AG08395 (cell line): Measurements from ENCODE around the gene FAM234A.
"Not testable (repeated sequence)": the region's sequence is repeated elsewhere in the genome, so short reads cannot be mapped to it uniquely, and the experiment has no call there.

Experiments
- DNase-seq: peaks from one replicate; pipeline ENCODE4 v3.0.0; 2012; ENCODE audit warnings: mixed read lengths, low spot score

Gene FAM234A

GRCh38 chr16:265711-266110 is 31.1 kb downstream of the FAM234A start:
- no peak for DNase-seq

GRCh38 chr16:266258-267164 is 31.9 kb downstream of the FAM234A start:
- DNase-seq: no peak

- DNase-seq: not testable (repeated sequence)
These were observed 32.9 kb downstream of the FAM234A start for GRCh38 chr16:267562-267961.

GRCh38 chr16:268141-269053 is 33.8 kb downstream of the FAM234A start:
- no peak for DNase-seq

GRCh38 chr16:269061-269796 is 34.6 kb downstream of the FAM234A start:
- DNase-seq: no peak

- DNase-seq: no peak
These were observed 36.0 kb downstream of the FAM234A start for GRCh38 chr16:270381-271255.

GRCh38 chr16:272633-273546 is 38.3 kb downstream of the FAM234A start:
- no peak for DNase-seq

- DNase-seq: no peak
These were observed 39.2 kb downstream of the FAM234A start for GRCh38 chr16:273547-274421.

- no peak for DNase-seq
These were observed 40.5 kb downstream of the FAM234A start for GRCh38 chr16:275041-275641.

GRCh38 chr16:275786-276232 is 41.2 kb downstream of the FAM234A start, which contains the start of gene RGS11:
Gene RGS11, minus strand, starts transcription at chr16:275944. Its CDS starts 33 bp downstream, at chr16:275911.
- peak; percentile 39 for DNase-seq

- DNase-seq: no peak
These were observed 41.9 kb downstream of the FAM234A start for GRCh38 chr16:276426-277077.

GRCh38 chr16:278863-279366 is 44.3 kb downstream of the FAM234A start:
- no peak for DNase-seq

GRCh38 chr16:279531-279930 is 44.9 kb downstream of the FAM234A start:
- DNase-seq: no peak

- DNase-seq: no peak
These were observed 45.4 kb downstream of the FAM234A start for GRCh38 chr16:280005-280460.

GRCh38 chr16:280552-280951 is 45.9 kb downstream of the FAM234A start, which contains the start of gene ARHGDIG:
Gene ARHGDIG, plus strand, starts transcription at chr16:280591. Its CDS starts 90 bp downstream, at chr16:280681.
- peak; percentile 27 for DNase-seq

GRCh38 chr16:280991-281659 is 46.5 kb downstream of the FAM234A start:
- no peak for DNase-seq
